ENCODE measurements around the gene CDC42. TPM values are rescaled to one million over a fixed set of nuclear protein-coding genes. Genes with fewer than 3 reads are reported as not detected.

The CDC42 gene
- total RNA-seq, 1 experiment from 2014 or later = 245 TPM

GRCh38 chr1:22132517-22133235 lies 80.2 kb downstream of the CDC42 start:
- Histone ChIP-seq H3F3A (ENCODE audit: low read length, unreplicated experiment) (no peaks in the 10 kb centered on the region), H4K20me1 (ENCODE audit: low read length) (no peaks in the 10 kb centered on the region), H3K9me3 (ENCODE audit: low read length) (no peaks in the 10 kb centered on the region), H3K4me2 (ENCODE audit: low read length) (peak overlapping the region; percentile 43), H3K9ac (ENCODE audit: low read length) (no peak overlapping the region), H3K79me2 (ENCODE audit: low read length) (no peaks in the 10 kb centered on the region), H3K27ac (ENCODE audit: low read length) (no peak overlapping the region), H3K4me1 (ENCODE audit: insufficient read depth, low read length) (peaks cover 20% of the 10 kb centered on the region), H3K36me3 (ENCODE audit: low read depth, low read length) (no peaks in the 10 kb centered on the region), H3K4me3 (ENCODE audit: low read length) (no peak overlapping the region), H3K27me3 (ENCODE audit: low read length) (no peaks in the 10 kb centered on the region), H2AFZ (ENCODE audit: low read length) (no peak overlapping the region), H3K9me2 (replicated peaks; ENCODE audit: low read length) (no peaks in the 10 kb centered on the region)
- TF ChIP-seq CTCF (conservative IDR thresholded peaks at IDR 0.05; ENCODE audit: low read depth, low read length) (no peak), EZH2phosphoT487 (IDR thresholded peaks at IDR 0.05; ENCODE audit: borderline replicate concordance, low read length) (no peak), EZH2 (IDR thresholded peaks at IDR 0.05; ENCODE audit: low read length, unreplicated experiment) (no peak)
- ChIA-PET POLR2A (ENCODE audit: unreplicated experiment) (no interaction called here), CTCF (interaction anchor here (0.6 to 1.0 kb wide), 6 partner anchors 10 to 284 kb away, joined by 3 to 17 read pairs (median 4); partner anchors contain the start of gene WNT4)
- DNase-seq (peak; percentile 82), ATAC-seq (peak; percentile 92)
- intact Hi-C loops (cut with micrococcal nuclease) = loop anchor here (1.0 kb wide), 3 partner anchors 144 to 284 kb away; no protein-coding TSS in a partner anchor
- no TSS peak for BruUV-seq (replicated peaks)

- ATAC-seq (no peak), DNase-seq (no peak)
- H3K79me2 ChIP-seq (ENCODE audit: low read length) = no peaks in the 10 kb centered on the region
- H3K9ac ChIP-seq (ENCODE audit: low read length) = no peak overlapping the region
- no peaks in the 10 kb centered on the region for H3F3A ChIP-seq (ENCODE audit: low read length, unreplicated experiment)
- no peaks in the 10 kb centered on the region for H3K27me3 ChIP-seq (ENCODE audit: low read length)
- TF ChIP-seq EZH2 (IDR thresholded peaks at IDR 0.05; ENCODE audit: low read length, unreplicated experiment) (no peak), EZH2phosphoT487 (IDR thresholded peaks at IDR 0.05; ENCODE audit: borderline replicate concordance, low read length) (no peak), CTCF (conservative IDR thresholded peaks at IDR 0.05; ENCODE audit: low read depth, low read length) (no peak)
- H3K27ac ChIP-seq (ENCODE audit: low read length) = no peak overlapping the region
- H3K4me1 ChIP-seq (ENCODE audit: insufficient read depth, low read length) = peaks cover 20% of the 10 kb centered on the region
- BruUV-seq (replicated peaks) = no TSS peak
- no peaks in the 10 kb centered on the region for H3K36me3 ChIP-seq (ENCODE audit: low read depth, low read length)
- H4K20me1 ChIP-seq (ENCODE audit: low read length) = no peaks in the 10 kb centered on the region
- H3K4me2 ChIP-seq (ENCODE audit: low read length) = no peak overlapping the region
- ChIA-PET CTCF (no interaction called here), POLR2A (ENCODE audit: unreplicated experiment) (no interaction called here)
- H3K4me3 ChIP-seq (ENCODE audit: low read length) = no peak overlapping the region
- no peaks in the 10 kb centered on the region for H3K9me3 ChIP-seq (ENCODE audit: low read length)
- intact Hi-C loops (cut with micrococcal nuclease) = no loop called here
- H3K9me2 ChIP-seq (replicated peaks; ENCODE audit: low read length) = no peaks in the 10 kb centered on the region
- H2AFZ ChIP-seq (ENCODE audit: low read length) = no peak overlapping the region
These were observed 80.9 kb downstream of the CDC42 start for GRCh38 chr1:22133247-22133930.

GRCh38 chr1:22133931-22134324 lies 81.4 kb downstream of the CDC42 start:
- Histone ChIP-seq H3K9me3 (ENCODE audit: low read length) (no peaks in the 10 kb centered on the region), H3K9ac (ENCODE audit: low read length) (no peak overlapping the region), H4K20me1 (ENCODE audit: low read length) (no peaks in the 10 kb centered on the region), H3K27ac (ENCODE audit: low read length) (no peak overlapping the region), H2AFZ (ENCODE audit: low read length) (no peak overlapping the region), H3F3A (ENCODE audit: low read length, unreplicated experiment) (no peaks in the 10 kb centered on the region), H3K4me2 (ENCODE audit: low read length) (no peak overlapping the region), H3K36me3 (ENCODE audit: low read depth, low read length) (no peaks in the 10 kb centered on the region), H3K27me3 (ENCODE audit: low read length) (no peaks in the 10 kb centered on the region), H3K79me2 (ENCODE audit: low read length) (no peaks in the 10 kb centered on the region), H3K4me1 (ENCODE audit: insufficient read depth, low read length) (peaks cover 20% of the 10 kb centered on the region), H3K4me3 (ENCODE audit: low read length) (no peak overlapping the region), H3K9me2 (replicated peaks; ENCODE audit: low read length) (no peaks in the 10 kb centered on the region)
- ChIA-PET CTCF (no interaction called here), POLR2A (ENCODE audit: unreplicated experiment) (no interaction called here)
- DNase-seq (no peak), ATAC-seq (no peak)
- intact Hi-C loops (cut with micrococcal nuclease) = no loop called here
- TF ChIP-seq CTCF (conservative IDR thresholded peaks at IDR 0.05; ENCODE audit: low read depth, low read length) = no peak
- BruUV-seq (replicated peaks) = no TSS peak
